A375 (cell line): ENCODE measurements around the gene DUOXA1. TPM values are rescaled to one million over a fixed set of nuclear protein-coding genes. Genes with fewer than 3 reads are reported as not detected.

Experiments used
- total RNA-seq: library from RNA; depleted of rRNA; stranded (reverse); fragments of >200 nt; shearing (Covaris generic); gene quantifications from 2 replicates; pipeline ENCODE4 v1.2.3, GENCODE V29; 2014; rRNA removed

The DUOXA1 gene, protein sequence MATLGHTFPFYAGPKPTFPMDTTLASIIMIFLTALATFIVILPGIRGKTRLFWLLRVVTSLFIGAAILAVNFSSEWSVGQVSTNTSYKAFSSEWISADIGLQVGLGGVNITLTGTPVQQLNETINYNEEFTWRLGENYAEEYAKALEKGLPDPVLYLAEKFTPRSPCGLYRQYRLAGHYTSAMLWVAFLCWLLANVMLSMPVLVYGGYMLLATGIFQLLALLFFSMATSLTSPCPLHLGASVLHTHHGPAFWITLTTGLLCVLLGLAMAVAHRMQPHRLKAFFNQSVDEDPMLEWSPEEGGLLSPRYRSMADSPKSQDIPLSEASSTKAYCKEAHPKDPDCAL
- not detected in 2 replicates for total RNA-seq

DNA sequence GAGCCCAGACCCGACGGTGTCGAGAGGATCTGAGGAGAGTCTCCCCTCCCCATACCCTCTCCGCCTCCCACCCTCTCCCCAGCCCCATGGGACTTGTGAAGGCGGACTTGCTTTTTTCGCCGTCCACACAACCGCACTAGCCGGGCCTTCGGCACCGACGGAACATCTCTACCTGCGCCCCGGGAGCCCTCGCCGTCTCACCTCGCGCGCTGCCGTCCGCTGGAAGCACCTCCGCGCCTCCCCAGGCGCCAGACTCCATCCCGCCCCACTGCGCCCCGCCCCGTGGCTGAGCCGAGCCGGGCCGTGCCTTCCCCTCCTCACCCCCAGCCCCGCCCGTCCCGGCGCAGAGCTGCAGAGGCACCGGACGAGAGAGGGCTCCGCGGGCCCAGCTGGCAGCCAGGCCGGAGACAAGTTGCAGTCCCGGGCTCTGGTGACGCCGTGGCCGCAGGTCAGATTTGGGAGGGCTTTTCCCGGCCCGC lies at the start of gene DUOXA1, which contains the start of gene DUOX1:
Gene DUOXA1 (minus strand): TSS at position 229 of the 479 bp plus-strand sequence. CDS start 6,865 bp downstream, outside the sequence.
Gene DUOX1 (plus strand): TSS at position 344 of the 479 bp plus-strand sequence. CDS start 1,973 bp downstream, outside the sequence.

DNA sequence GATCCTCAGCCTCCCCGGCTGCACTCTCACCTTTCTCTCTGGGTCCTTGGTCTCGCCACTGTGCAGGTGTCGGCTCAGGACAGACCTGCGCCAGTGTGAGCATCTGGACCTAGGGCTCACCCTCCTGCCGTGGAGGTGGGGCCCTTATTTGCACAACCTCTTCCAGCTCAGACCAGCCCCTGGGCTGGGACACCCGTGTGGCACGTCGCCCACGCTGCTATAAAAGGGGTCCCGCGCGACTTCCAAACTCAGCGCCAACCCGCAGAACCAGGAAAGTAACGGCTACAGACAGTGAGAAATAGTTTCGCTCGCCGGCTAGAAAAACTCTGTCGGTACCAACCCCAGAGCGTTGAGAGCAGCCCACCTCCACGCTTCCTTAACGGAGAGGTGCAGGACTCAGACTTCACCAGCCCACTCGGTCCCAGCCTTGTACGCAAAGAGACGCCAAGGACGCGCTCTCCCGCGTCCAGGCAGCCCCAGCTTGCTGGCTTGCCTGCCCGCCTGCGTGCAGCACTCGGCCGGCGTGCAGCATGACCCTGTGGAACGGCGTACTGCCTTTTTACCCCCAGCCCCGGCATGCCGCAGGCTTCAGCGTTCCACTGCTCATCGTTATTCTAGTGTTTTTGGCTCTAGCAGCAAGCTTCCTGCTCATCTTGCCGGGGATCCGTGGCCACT lies 15.5 kb downstream of the DUOXA1 start, which contains the start of the genes DUOX2 and DUOXA2:
Gene DUOX2 (minus strand): TSS at position 97 of the 675 bp plus-strand sequence. CDS start 761 bp downstream, outside the sequence.
Gene DUOXA2 (plus strand): TSS at position 251 of the 675 bp plus-strand sequence. CDS start 280 bp downstream, at position 531.

Other genes starting within 250 kb of the DUOXA1 start
- not detected in 2 replicates for gene TERB2, start 173.2 kb downstream of the DUOXA1 start, total RNA-seq
- 58.5 and 60.2 TPM in 2 replicates for gene SORD, start 106.7 kb downstream of the DUOXA1 start, total RNA-seq
- gene DUOX2, start 15.7 kb downstream of the DUOXA1 start, total RNA-seq = 0.08 TPM in 1 of 2 replicates, not detected in the other
- not detected in 2 replicates for gene DUOXA2, start 15.6 kb downstream of the DUOXA1 start, total RNA-seq
- not detected in 2 replicates for gene DUOX1, start 115 bp upstream of the DUOXA1 start, total RNA-seq
- gene SHF, start 58.1 kb upstream of the DUOXA1 start, total RNA-seq = 7.3 and 8.8 TPM in 2 replicates
- gene SLC28A2, start 122.4 kb upstream of the DUOXA1 start, total RNA-seq = not detected in 2 replicates
- gene GATM, start 248.7 kb upstream of the DUOXA1 start, total RNA-seq = 1.3 and 2.5 TPM in 2 replicates